Natural killer cell (primary cell): ENCODE results near the gene E2F4. TPM values are rescaled to one million over a fixed set of nuclear protein-coding genes. Genes with fewer than 3 reads are reported as not detected.

ENCODE experiments used
- ATAC-seq, 3 donors: fragments of 150-1000 bp in 2 of 3; fragments of 200-7000 bp in 1 of 3; cut with Tn5 transposase; 1 replicate in 1 of 3; 2 replicates in 2 of 3; pipeline ENCODE4 v1.10.0; 2021; ENCODE audit warnings: mild to moderate bottlenecking in 2 of 3, moderate library complexity in 2 of 3
- DNase-seq, 2 donors: peaks; one replicate each; pipeline versions ENCODE4 v3.0.0 to v3.0.0-alpha.2; 2013 to 2021; ENCODE audit warnings: mixed read lengths in 1 of 2
- H3K27ac ChIP-seq: one replicate; pipeline ENCODE4 v1.5.1; 2013; ENCODE audit warnings: mild to moderate bottlenecking, low read length
- H3K27me3 ChIP-seq: one replicate; pipeline ENCODE4 v1.6.1; 2013; ENCODE audit warnings: low read length; ENCODE audit not compliant: control insufficient read depth, insufficient read depth
- H3K36me3 ChIP-seq: one replicate; pipeline ENCODE4 v1.6.1; 2013; ENCODE audit warnings: low read length; ENCODE audit not compliant: control insufficient read depth, insufficient read depth
- H3K4me1 ChIP-seq: one replicate; pipeline ENCODE4 v1.6.1; 2013; ENCODE audit warnings: low read length; ENCODE audit not compliant: control insufficient read depth, insufficient read depth
- H3K4me3 ChIP-seq: one replicate; pipeline ENCODE4 v1.5.1; 2013; ENCODE audit warnings: low read length
- H3K9me3 ChIP-seq: one replicate; pipeline ENCODE4 v1.6.1; 2013; ENCODE audit warnings: low read length; ENCODE audit not compliant: control insufficient read depth, insufficient read depth
- H3K27ac Mint-ChIP-seq, 2 donors: one replicate each; pipeline ENCODE4 v1.8.0; 2022; ENCODE audit warnings: mild to moderate bottlenecking in 2 of 2, mixed read lengths in 2 of 2, moderate library complexity in 1 of 2
- H3K27me3 Mint-ChIP-seq, 2 donors: one replicate each; pipeline ENCODE4 v1.8.0; 2022; ENCODE audit warnings: low read depth in 2 of 2, mixed read lengths in 2 of 2
- H3K36me3 Mint-ChIP-seq: one replicate; pipeline ENCODE4 v1.8.0; 2022; ENCODE audit warnings: mixed read lengths
- H3K4me1 Mint-ChIP-seq, 2 donors: one replicate each; pipeline ENCODE4 v1.8.0; 2022; ENCODE audit warnings: mixed read lengths in 2 of 2
- H3K4me3 Mint-ChIP-seq: one replicate; pipeline ENCODE4 v1.8.0; 2022; ENCODE audit warnings: mild to moderate bottlenecking, moderate library complexity, mixed read lengths
- H3K9me3 Mint-ChIP-seq, 2 donors: one replicate each; pipeline ENCODE4 v1.8.0; 2022; ENCODE audit warnings: mixed read lengths in 2 of 2
- CTCF ChIP-seq: fragments of 200-600 bp; IDR thresholded peaks from one replicate; pipeline ENCODE4 v1.8.0; 2022; ENCODE audit warnings: antibody characterized with exemption
- WGBS: methylation state at CpG from one replicate; pipeline ENCODE4 v1.1.7; 2013; ENCODE audit warnings: missing lambda C conversion rate; ENCODE audit not compliant: insufficient coverage; 5-methylcytosine and 5-hydroxymethylcytosine counted together
- intact Hi-C: fragments of 100-400 bp; cut with micrococcal nuclease; formaldehyde crosslinking; loops from one replicate; pipeline ENCODE4 v1.14.2; 2022
- total RNA-seq, 4 donors: library from RNA; stranded (reverse); fragments of 120-200 nt in 1 of 4; gene quantifications; one replicate each; pipeline versions ENCODE4 v1.2.3 to v1.2.4, GENCODE V29; 2013 to 2022

The E2F4 gene
- total RNA-seq, 3 donors from 2014 or later (not counting 1 experiment from before 2014, with no cell fraction given), result 57.6 to 91.7 (median 74.5) TPM

GRCh38 chr16:67227567-67227921, 35.6 kb downstream of the E2F4 start:
- Histone ChIP-seq H3K4me1 (peaks cover 26% of the 10 kb centered on the region), H3K9me3 (no peaks in the 10 kb centered on the region), H3K4me3 (peak overlapping the region; percentile 100), H3K27me3 (no peaks in the 10 kb centered on the region), H3K36me3 (peaks cover 31% of the 10 kb centered on the region), H3K27ac (peak overlapping the region; percentile 80)
- Mint-ChIP-seq H3K4me1 (peaks cover 28 to 29% of the 10 kb centered on the region in 2 donors), H3K27me3 (no peaks in the 10 kb centered on the region), H3K9me3 (no peaks in the 10 kb centered on the region), H3K36me3 (no peaks in the 10 kb centered on the region), H3K4me3 (peak overlapping the region; percentile 100), H3K27ac (peak overlapping the region; percentile 96 to 99)
- no peak for ATAC-seq
- WGBS, result 15% methylated on average over 12 of the region's 12 CpGs
- intact Hi-C loops, result loop anchor here (1.0 to 2.0 kb wide), 3 partner anchors 20 to 43 kb away; partner anchors contain the start of genes E2F4 and FHOD1
- TF ChIP-seq CTCF, result no peak
- no peak for DNase-seq

- Histone ChIP-seq H3K27ac (no peak overlapping the region), H3K27me3 (no peaks in the 10 kb centered on the region), H3K4me1 (peaks cover 26% of the 10 kb centered on the region), H3K9me3 (no peaks in the 10 kb centered on the region), H3K4me3 (no peak overlapping the region), H3K36me3 (peaks cover 31% of the 10 kb centered on the region)
- Mint-ChIP-seq H3K36me3 (no peaks in the 10 kb centered on the region), H3K4me1 (peaks cover 28 to 29% of the 10 kb centered on the region in 2 donors), H3K9me3 (no peaks in the 10 kb centered on the region), H3K27ac (peak overlapping the region; percentile 96 to 99), H3K27me3 (no peaks in the 10 kb centered on the region), H3K4me3 (peak overlapping the region; percentile 100)
- WGBS, result 92% methylated on average over 9 of the region's 9 CpGs
- TF ChIP-seq CTCF, result no peak
- DNase-seq, result no peak
- no peak for ATAC-seq
- intact Hi-C loops, result no loop called here
These were observed 36.3 kb downstream of the E2F4 start for GRCh38 chr16:67228034-67228785.

- DNase-seq (no peak), ATAC-seq (no peak)
- Histone ChIP-seq H3K36me3 (peaks cover 36% of the 10 kb centered on the region), H3K27ac (no peak overlapping the region), H3K4me1 (peaks cover 26% of the 10 kb centered on the region), H3K4me3 (no peak overlapping the region), H3K27me3 (no peaks in the 10 kb centered on the region), H3K9me3 (no peaks in the 10 kb centered on the region)
- WGBS, result 93% methylated on average over 9 of the region's 9 CpGs
- Mint-ChIP-seq H3K27ac (peak overlapping the region; percentile 24 to 99), H3K4me3 (peak overlapping the region; percentile 63), H3K9me3 (no peaks in the 10 kb centered on the region), H3K4me1 (peaks cover 28 to 29% of the 10 kb centered on the region in 2 donors), H3K36me3 (no peaks in the 10 kb centered on the region), H3K27me3 (no peaks in the 10 kb centered on the region)
- TF ChIP-seq CTCF, result no peak
- intact Hi-C loops, result no loop called here
These were observed 37.0 kb downstream of the E2F4 start for GRCh38 chr16:67228905-67229304.
